Right forelimb (tissue), 1 donor: ENCODE measurements around the gene IKZF2.

Source experiments
- DNase-seq: peaks from one replicate; pipeline ENCODE4 v3.0.0-alpha.2; 2018

Gene IKZF2

DNA sequence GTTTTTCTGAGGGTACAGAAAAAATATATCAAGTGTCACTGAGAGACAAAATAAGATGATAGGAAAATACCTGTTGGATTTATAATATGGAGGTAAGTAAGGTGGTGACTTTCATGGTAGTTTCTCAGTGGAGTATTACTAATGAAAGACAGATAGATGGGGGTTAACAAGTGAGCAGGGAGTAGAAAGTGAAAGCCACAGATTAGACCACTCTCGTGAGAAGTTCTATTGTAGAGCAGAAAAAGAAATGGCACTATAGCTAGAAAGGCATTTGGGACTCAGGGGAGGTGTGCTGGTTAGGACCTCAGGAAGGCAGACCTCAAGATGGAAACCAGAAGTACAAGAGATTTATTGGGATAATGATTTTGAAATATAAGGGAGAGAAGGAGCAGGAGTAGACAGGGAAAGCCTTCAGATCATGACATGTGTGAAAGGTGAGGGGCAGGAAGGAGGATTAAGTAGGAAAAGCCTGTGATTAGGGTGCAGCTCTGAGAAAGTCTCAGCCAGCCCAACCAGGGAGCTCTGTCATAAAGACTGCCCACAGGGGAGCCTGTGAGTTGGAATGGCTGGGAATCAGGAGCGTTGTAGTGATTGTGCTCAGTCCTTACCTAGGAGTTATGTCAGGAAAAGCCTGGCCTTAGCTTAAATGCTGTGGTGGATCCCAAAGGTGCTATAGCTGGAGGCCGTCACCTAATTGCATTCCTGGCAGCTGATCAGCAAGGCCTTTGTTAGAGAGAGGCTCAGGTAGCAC, 198.1 kb downstream of the IKZF2 start:
- DNase-seq, result no peak

DNA sequence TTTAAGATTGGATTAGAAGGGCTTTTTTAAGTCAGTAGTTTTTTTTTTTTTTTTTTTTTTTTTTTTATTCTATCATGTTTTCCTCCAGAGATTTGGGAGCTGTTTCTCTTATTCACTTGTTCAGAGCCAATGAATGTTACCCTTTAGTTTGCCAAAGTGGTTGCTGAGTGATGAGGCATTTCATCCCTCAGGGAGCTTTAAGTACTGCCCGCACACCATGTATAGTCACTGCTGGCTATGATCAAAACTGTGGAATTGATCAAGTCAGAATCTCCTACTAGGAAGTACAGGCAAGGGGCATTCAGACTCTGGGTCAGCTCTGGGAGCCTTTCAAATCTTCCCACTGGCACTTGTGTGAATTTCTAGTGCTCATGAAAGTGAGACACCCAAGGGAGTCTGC, 201.6 kb downstream of the IKZF2 start:
- no peak for DNase-seq
